Measurements from ENCODE around the gene PDIA2.

PDIA2 gene

DNA sequence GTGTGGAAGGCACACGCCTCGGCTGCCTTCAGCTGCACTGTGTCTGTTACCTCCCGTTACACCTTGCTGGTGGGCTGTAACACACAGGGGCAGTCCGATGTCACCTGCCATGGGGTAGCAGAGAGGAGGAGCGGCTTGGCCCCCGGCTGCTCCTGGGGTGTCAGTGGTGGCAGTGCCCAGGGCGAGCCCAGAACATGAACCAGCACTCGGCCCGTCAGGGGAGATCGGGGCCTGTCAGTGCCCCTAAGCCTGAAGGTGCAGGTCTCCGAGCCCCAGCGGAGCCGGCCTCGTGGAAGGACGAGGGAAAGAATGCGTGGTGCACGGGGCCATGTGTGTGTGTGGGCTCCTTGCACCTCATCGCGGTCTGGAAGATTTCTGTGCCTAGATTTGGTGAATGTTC lies 22.6 kb upstream of the PDIA2 start:
- TF ChIP-seq, protein P1, sequence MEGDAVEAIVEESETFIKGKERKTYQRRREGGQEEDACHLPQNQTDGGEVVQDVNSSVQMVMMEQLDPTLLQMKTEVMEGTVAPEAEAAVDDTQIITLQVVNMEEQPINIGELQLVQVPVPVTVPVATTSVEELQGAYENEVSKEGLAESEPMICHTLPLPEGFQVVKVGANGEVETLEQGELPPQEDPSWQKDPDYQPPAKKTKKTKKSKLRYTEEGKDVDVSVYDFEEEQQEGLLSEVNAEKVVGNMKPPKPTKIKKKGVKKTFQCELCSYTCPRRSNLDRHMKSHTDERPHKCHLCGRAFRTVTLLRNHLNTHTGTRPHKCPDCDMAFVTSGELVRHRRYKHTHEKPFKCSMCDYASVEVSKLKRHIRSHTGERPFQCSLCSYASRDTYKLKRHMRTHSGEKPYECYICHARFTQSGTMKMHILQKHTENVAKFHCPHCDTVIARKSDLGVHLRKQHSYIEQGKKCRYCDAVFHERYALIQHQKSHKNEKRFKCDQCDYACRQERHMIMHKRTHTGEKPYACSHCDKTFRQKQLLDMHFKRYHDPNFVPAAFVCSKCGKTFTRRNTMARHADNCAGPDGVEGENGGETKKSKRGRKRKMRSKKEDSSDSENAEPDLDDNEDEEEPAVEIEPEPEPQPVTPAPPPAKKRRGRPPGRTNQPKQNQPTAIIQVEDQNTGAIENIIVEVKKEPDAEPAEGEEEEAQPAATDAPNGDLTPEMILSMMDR (IDR thresholded peaks at IDR 0.05): no peak
- Histone ChIP-seq H3K4me1 (no peaks in the 10 kb centered on the region), H3K27me3 (no peaks in the 10 kb centered on the region), H3K9me3 (no peaks in the 10 kb centered on the region), H3K36me3 (peaks cover 51 to 90% (median 68%) of the 10 kb centered on the region in 3 donors), H3K4me3 (no peak overlapping the region), H3K27ac (no peak overlapping the region)
- intact Hi-C loops (cut with DNase I; ENCODE audit: low total_unique reads): no loop called here
- no peak for DNase-seq

DNA sequence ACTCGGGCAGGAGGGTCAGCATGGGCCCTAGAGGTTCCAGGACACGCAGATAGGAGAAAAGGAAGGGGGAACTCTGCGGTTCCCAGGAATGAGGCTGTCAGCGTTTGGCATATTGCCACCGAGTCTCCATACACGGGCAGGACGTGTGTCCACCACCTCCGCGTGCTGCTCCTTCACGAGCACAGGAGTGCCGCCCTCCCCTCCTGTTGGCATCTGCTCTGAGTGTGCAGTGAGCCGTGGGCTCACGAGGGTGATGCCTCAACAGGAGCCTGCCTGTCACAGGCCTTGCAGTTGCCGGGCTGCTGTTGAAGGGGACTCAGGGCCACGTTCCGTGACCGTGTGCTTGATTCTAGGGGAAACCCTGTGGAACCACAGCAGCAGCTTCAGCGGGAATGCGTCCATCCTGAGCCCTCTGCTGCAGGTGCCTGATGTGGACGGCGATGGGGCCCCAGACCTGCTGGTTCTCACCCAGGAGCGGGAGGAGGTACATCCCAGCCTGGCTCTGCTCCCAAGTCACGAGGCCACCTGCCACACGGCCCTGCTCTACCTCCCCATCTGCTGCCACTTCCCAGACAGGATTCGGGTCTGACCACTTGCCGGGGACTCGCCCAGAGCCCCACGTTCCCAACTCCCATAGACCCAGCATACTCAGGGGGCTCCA lies 21.8 kb upstream of the PDIA2 start:
- no peak overlapping the region for H3K4me3 ChIP-seq
- H3K9me3 ChIP-seq: no peaks in the 10 kb centered on the region
- no peak for DNase-seq
- H3K27ac ChIP-seq: no peak overlapping the region
- TF ChIP-seq, protein P1 (IDR thresholded peaks at IDR 0.05): no peak
- no peaks in the 10 kb centered on the region for H3K27me3 ChIP-seq
- H3K36me3 ChIP-seq: peaks cover 43 to 87% (median 60%) of the 10 kb centered on the region in 3 donors
- intact Hi-C loops (cut with DNase I; ENCODE audit: low total_unique reads): no loop called here
- H3K4me1 ChIP-seq: no peaks in the 10 kb centered on the region

DNA sequence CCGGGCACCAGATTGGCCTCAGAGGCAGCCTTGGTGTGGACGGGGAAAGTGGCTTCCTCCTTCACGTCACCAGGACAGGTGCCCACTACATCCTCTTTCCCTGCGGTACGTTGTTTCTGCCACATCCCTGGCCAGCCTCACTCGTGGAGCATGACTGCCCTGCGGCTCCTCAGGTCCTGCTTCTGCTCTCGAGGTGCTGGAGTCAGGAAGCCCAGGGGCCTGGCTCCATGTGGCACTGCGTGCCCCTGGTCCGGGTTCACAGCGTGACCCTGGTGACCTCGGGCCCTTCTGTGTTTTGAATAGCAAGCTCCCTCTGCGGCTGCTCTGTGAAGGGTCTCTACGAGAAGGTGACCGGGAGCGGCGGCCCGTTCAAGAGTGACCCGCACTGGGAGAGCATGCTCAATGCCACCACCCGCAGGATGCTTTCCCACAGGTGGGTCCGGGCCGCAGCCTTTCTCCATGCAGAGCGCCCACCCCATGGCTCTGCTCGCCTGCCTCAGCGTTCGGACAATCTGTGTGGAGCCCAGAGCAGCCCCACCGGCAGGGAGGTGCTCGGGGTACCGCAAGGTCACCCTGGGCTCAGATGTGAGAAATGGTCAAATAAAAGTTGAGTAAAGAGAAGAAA lies 20.7 kb upstream of the PDIA2 start:
- intact Hi-C loops (cut with DNase I; ENCODE audit: low total_unique reads): no loop called here
- no peak overlapping the region for H3K27ac ChIP-seq
- H3K4me1 ChIP-seq: no peaks in the 10 kb centered on the region
- no peaks in the 10 kb centered on the region for H3K27me3 ChIP-seq
- no peak overlapping the region for H3K4me3 ChIP-seq
- H3K36me3 ChIP-seq: peaks cover 42 to 77% (median 60%) of the 10 kb centered on the region in 3 donors
- H3K9me3 ChIP-seq: no peaks in the 10 kb centered on the region
- TF ChIP-seq, protein P1 (IDR thresholded peaks at IDR 0.05): no peak
- DNase-seq: no peak

DNA sequence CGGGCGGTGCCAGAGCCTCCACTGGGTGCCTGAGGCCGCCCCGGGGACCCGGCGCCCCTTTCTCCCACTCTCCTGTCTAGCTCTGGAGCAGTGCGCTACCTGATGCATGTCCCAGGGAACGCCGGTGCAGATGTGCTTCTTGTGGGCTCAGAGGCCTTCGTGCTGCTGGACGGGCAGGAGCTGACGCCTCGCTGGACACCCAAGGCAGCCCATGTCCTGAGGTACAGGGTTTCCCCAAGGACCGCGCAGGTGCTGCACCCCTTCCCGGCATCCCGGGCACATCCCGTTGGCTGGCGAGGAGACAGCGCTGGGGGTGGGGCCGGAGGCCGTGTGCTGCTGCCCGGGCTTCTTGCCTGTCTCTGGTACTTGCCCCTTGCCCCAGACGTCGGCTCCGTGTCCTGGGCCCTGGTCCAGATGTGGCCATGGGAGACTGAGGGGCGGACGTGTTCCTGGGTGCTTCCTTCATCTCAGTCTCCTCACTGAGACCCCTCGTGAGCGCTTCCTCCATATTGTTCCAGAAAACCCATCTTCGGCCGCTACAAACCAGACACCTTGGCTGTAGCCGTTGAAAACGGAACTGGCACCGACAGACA lies 19.7 kb upstream of the PDIA2 start:
- Histone ChIP-seq H3K4me1 (no peaks in the 10 kb centered on the region), H3K4me3 (no peak overlapping the region), H3K36me3 (peaks cover 42 to 75% (median 60%) of the 10 kb centered on the region in 3 donors), H3K9me3 (no peaks in the 10 kb centered on the region), H3K27me3 (no peaks in the 10 kb centered on the region), H3K27ac (no peak overlapping the region)
- DNase-seq: no peak
- intact Hi-C loops (cut with DNase I; ENCODE audit: low total_unique reads): no loop called here
- TF ChIP-seq, protein P1 (IDR thresholded peaks at IDR 0.05): no peak

DNA sequence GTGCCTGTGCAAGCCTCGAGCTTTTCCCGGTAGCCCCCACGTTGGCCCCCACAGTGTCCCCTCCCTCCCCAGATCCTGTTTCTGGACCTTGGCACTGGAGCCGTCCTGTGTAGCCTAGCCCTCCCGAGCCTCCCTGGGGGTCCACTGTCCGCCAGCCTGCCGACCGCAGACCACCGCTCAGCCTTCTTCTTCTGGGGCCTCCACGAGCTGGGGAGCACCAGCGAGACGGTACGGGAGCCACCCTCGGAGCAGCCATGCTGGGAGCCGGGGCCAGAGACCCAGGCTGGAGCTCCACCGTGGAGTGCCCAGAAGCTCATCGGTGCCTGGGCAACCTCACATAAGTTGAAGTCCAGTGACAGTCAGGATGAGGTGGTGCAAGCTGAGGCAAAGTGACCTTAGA lies 19.0 kb upstream of the PDIA2 start:
- H3K27ac ChIP-seq: no peak overlapping the region
- DNase-seq: no peak

More for the DNA sequence above, 19.0 kb upstream of the PDIA2 start:
- Histone ChIP-seq H3K36me3 (peaks cover 42 to 69% (median 60%) of the 10 kb centered on the region in 3 donors), H3K27me3 (no peaks in the 10 kb centered on the region), H3K9me3 (no peaks in the 10 kb centered on the region), H3K4me3 (no peak overlapping the region), H3K4me1 (no peaks in the 10 kb centered on the region)
- intact Hi-C loops (cut with DNase I; ENCODE audit: low total_unique reads): no loop called here
- TF ChIP-seq, protein P1 (IDR thresholded peaks at IDR 0.05): no peak

Data from tibial artery (tissue), 4 donors.